Measurements from ENCODE around the gene PDPK1.

DNA sequence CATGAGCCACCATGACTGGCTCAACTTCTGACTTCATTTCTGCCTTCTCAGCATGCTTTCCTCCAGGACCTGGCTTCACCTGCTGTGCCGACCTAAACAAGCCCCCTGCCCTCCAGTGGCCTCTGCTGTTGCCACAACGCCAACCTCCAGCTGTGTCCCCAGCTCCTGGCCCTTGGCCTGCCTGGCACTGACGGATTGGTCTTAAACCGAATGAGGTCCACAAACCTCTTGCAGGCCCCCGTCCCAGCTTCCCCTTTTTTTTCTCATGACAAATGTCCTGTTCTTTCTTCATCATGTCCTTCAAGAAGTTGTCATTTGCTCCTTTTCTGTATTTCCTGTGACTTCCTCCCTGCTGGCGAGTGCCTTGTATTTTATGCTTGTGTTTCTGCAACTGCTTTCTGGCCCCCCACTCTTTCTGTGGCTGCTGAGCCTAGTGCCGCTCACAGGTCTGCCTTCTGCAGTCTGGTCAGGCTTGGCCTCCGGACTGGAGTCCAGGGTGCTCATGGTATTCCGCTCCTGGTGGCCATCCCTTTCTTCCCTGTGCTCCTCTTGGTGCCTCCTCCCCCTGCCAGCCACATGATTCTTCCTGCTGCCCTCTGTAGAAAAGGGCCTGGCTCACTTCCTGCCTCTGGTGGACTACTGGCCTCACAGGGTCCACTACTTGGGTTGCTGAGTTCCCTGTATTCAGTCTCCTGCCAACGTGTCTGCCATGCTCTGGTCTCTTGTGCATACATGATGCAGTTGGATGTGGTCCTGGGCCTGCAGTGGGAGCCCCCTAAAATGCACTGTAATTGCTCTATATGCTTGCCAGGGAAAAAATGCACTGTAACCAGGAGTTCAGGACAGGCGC lies 21.2 kb upstream of the PDPK1 start:
- TF ChIP-seq, protein P1, sequence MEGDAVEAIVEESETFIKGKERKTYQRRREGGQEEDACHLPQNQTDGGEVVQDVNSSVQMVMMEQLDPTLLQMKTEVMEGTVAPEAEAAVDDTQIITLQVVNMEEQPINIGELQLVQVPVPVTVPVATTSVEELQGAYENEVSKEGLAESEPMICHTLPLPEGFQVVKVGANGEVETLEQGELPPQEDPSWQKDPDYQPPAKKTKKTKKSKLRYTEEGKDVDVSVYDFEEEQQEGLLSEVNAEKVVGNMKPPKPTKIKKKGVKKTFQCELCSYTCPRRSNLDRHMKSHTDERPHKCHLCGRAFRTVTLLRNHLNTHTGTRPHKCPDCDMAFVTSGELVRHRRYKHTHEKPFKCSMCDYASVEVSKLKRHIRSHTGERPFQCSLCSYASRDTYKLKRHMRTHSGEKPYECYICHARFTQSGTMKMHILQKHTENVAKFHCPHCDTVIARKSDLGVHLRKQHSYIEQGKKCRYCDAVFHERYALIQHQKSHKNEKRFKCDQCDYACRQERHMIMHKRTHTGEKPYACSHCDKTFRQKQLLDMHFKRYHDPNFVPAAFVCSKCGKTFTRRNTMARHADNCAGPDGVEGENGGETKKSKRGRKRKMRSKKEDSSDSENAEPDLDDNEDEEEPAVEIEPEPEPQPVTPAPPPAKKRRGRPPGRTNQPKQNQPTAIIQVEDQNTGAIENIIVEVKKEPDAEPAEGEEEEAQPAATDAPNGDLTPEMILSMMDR (conservative IDR thresholded peaks at IDR 0.05; ENCODE audit: low read depth in 2 of 2): no peak
- TF ChIP-seq JUNB (IDR thresholded peaks at IDR 0.05; ENCODE audit: unreplicated experiment) (no peak), EZH2 (IDR thresholded peaks at IDR 0.05; ENCODE audit: low read depth, unreplicated experiment) (no peak), REST (IDR thresholded peaks at IDR 0.05; ENCODE audit: unreplicated experiment) (no peak), CREB1 (CRISPR knock-in tag; IDR thresholded peaks at IDR 0.05; ENCODE audit: low read depth) (no peak), ZNF331 (CRISPR knock-in tag; IDR thresholded peaks at IDR 0.05; ENCODE audit: low read depth) (no peak), POLR2AphosphoS5 (IDR thresholded peaks at IDR 0.05; ENCODE audit: low read depth) (no peak), ZNF114 (CRISPR knock-in tag; IDR thresholded peaks at IDR 0.05) (no peak), EZH2phosphoT487 (IDR thresholded peaks at IDR 0.05; ENCODE audit: unreplicated experiment) (no peak), NANOG (IDR thresholded peaks at IDR 0.05; ENCODE audit: borderline replicate concordance) (no peak), ETS1 (IDR thresholded peaks at IDR 0.05) (no peak), STAT1 (IDR thresholded peaks at IDR 0.05; ENCODE audit: unreplicated experiment) (no peak)
- TF ChIP-seq, protein P2, sequence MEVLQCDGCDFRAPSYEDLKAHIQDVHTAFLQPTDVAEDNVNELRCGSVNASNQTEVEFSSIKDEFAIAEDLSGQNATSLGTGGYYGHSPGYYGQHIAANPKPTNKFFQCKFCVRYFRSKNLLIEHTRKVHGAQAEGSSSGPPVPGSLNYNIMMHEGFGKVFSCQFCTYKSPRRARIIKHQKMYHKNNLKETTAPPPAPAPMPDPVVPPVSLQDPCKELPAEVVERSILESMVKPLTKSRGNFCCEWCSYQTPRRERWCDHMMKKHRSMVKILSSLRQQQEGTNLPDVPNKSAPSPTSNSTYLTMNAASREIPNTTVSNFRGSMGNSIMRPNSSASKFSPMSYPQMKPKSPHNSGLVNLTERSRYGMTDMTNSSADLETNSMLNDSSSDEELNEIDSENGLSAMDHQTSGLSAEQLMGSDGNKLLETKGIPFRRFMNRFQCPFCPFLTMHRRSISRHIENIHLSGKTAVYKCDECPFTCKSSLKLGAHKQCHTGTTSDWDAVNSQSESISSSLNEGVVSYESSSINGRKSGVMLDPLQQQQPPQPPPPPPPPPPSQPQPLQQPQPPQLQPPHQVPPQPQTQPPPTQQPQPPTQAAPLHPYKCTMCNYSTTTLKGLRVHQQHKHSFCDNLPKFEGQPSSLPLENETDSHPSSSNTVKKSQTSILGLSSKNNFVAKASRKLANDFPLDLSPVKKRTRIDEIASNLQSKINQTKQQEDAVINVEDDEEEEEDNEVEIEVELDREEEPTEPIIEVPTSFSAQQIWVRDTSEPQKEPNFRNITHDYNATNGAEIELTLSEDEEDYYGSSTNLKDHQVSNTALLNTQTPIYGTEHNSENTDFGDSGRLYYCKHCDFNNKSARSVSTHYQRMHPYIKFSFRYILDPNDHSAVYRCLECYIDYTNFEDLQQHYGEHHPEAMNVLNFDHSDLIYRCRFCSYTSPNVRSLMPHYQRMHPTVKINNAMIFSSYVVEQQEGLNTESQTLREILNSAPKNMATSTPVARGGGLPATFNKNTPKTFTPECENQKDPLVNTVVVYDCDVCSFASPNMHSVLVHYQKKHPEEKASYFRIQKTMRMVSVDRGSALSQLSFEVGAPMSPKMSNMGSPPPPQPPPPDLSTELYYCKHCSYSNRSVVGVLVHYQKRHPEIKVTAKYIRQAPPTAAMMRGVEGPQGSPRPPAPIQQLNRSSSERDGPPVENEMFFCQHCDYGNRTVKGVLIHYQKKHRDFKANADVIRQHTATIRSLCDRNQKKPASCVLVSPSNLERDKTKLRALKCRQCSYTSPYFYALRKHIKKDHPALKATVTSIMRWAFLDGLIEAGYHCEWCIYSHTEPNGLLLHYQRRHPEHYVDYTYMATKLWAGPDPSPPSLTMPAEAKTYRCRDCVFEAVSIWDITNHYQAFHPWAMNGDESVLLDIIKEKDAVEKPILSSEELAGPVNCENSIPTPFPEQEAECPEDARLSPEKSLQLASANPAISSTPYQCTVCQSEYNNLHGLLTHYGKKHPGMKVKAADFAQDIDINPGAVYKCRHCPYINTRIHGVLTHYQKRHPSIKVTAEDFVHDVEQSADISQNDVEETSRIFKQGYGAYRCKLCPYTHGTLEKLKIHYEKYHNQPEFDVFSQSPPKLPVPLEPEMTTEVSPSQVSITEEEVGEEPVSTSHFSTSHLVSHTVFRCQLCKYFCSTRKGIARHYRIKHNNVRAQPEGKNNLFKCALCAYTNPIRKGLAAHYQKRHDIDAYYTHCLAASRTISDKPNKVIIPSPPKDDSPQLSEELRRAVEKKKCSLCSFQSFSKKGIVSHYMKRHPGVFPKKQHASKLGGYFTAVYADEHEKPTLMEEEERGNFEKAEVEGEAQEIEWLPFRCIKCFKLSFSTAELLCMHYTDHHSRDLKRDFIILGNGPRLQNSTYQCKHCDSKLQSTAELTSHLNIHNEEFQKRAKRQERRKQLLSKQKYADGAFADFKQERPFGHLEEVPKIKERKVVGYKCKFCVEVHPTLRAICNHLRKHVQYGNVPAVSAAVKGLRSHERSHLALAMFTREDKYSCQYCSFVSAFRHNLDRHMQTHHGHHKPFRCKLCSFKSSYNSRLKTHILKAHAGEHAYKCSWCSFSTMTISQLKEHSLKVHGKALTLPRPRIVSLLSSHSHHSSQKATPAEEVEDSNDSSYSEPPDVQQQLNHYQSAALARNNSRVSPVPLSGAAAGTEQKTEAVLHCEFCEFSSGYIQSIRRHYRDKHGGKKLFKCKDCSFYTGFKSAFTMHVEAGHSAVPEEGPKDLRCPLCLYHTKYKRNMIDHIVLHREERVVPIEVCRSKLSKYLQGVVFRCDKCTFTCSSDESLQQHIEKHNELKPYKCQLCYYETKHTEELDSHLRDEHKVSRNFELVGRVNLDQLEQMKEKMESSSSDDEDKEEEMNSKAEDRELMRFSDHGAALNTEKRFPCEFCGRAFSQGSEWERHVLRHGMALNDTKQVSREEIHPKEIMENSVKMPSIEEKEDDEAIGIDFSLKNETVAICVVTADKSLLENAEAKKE (CRISPR knock-in tag; IDR thresholded peaks at IDR 0.05): no peak

Measured in GM23338 (cell line).